A549 (cell line): Measurements from ENCODE around the gene SH3D21. TPM values are rescaled to one million over a fixed set of nuclear protein-coding genes. Genes with fewer than 3 reads are reported as not detected.

Experiments
- ATAC-seq, 2 experiments: fragments of 200-7000 bp in 1 of 2; fragments of >200 bp in 1 of 2; cut with Nextera tagmentation in 1 of 2; cut with Tn5 transposase in 1 of 2; 3 replicates each; pipeline versions ENCODE4 v1.8.0 to v1.9.1; 2018 to 2020; ENCODE audit warnings: mild to moderate bottlenecking in 1 of 2, moderate library complexity in 1 of 2
- CTCF ChIA-PET: fragments of 300-600 bp; sonication (Branson Sonifier 250); formaldehyde crosslinking; extraction: SDS; loops from one replicate; lab custom pipeline; 2021; ENCODE audit warnings: antibody characterized with exemption, inconsistent platforms; lab: Yijun Ruan, JAX
- POLR2A ChIA-PET: fragments of 350-600 bp; formaldehyde crosslinking; extraction: SDS; loops from one replicate; lab custom pipeline; 2021; ENCODE audit warnings: antibody characterized with exemption, inconsistent platforms; lab: Yijun Ruan, JAX
- DNase-seq, 2 experiments: peaks; one replicate each; pipeline versions ENCODE4 v3.0.0 to v3.0.0-alpha.2; 2011 to 2016; ENCODE audit warnings: low read depth in 1 of 2, low spot score in 1 of 2
- FAIRE-seq: peaks from 2 replicates; lab custom pipeline; 2011; peaks lifted over from hg19 to GRCh38; lab: Jason Lieb, UNC
- H3K27ac ChIP-seq, 2 experiments: fragments of >200 bp; sonication (Bioruptor Twin); formaldehyde crosslinking; 3 replicates each; pipeline ENCODE4 v1.5.1; 2016 to 2017
- H3K4me1 ChIP-seq: fragments of >200 bp; sonication (Bioruptor Twin); formaldehyde crosslinking; 3 replicates; pipeline ENCODE4 v1.6.1; 2016
- H3K4me2 ChIP-seq: fragments of >200 bp; sonication (Bioruptor Twin); formaldehyde crosslinking; 3 replicates; pipeline ENCODE4 v1.6.1; 2016
- H3K4me3 ChIP-seq: fragments of >200 bp; sonication (Bioruptor Twin); formaldehyde crosslinking; 3 replicates; pipeline ENCODE4 v1.5.1; 2016
- H3K9me3 ChIP-seq: fragments of >200 bp; sonication (Bioruptor Twin); formaldehyde crosslinking; 3 replicates; pipeline ENCODE4 v1.6.1; 2016
- CBX2 ChIP-seq: fragments of 200-600 bp; sonication (generic); IDR thresholded peaks from 2 replicates; pipeline ENCODE4 v1.6.1; 2016; ENCODE audit warnings: low read depth, mild to moderate bottlenecking, borderline replicate concordance
- CBX8 ChIP-seq: fragments of 200-600 bp; sonication (generic); IDR thresholded peaks from 2 replicates; pipeline ENCODE4 v1.6.1; 2016
- CEBPB ChIP-seq, 2 experiments: fragments of >200 bp in 1 of 2; sonication (Bioruptor Twin) in 1 of 2; formaldehyde crosslinking in 1 of 2; IDR thresholded peaks; 2 replicates each; pipeline ENCODE4 v1.6.1; 2012 to 2016
- CHD2 ChIP-seq: fragments of 150-350 bp; IDR thresholded peaks from 2 replicates; pipeline ENCODE4 v1.6.1; 2014; ENCODE audit warnings: low read length; ENCODE audit not compliant: partially characterized antibody
- CTCF ChIP-seq: fragments of >200 bp; sonication (Bioruptor Twin); formaldehyde crosslinking; IDR thresholded peaks from 3 replicates; pipeline ENCODE4 v1.5.1; 2016
- FOSB ChIP-seq: fragments of 250-450 bp; sonication (Bioruptor Pico); IDR thresholded peaks from 2 replicates; pipeline ENCODE4 v1.5.0; 2020; ENCODE audit warnings: mild to moderate bottlenecking, moderate library complexity
- FOXS1 ChIP-seq: fragments of 250-450 bp; sonication (Bioruptor Pico); IDR thresholded peaks from 2 replicates; pipeline ENCODE4 v1.5.0; 2020; ENCODE audit warnings: mild to moderate bottlenecking, moderate library complexity
- GATA3 ChIP-seq: IDR thresholded peaks from 2 replicates; pipeline ENCODE4 v1.6.1; 2012; ENCODE audit warnings: borderline replicate concordance
- HDAC2 ChIP-seq: fragments of 200-600 bp; sonication (generic); IDR thresholded peaks from 2 replicates; pipeline ENCODE4 v1.6.1; 2016
- HEYL ChIP-seq: fragments of 250-450 bp; sonication (Bioruptor Pico); IDR thresholded peaks from 2 replicates; pipeline ENCODE4 v1.8.0; 2021; ENCODE audit warnings: mild to moderate bottlenecking, moderate library complexity
- HOXB13 ChIP-seq: fragments of 250-450 bp; sonication (Bioruptor Pico); IDR thresholded peaks from 2 replicates; pipeline ENCODE4 v1.5.0; 2020; ENCODE audit warnings: low read depth, mild to moderate bottlenecking, moderate library complexity
- HOXB5 ChIP-seq: fragments of 250-450 bp; sonication (Bioruptor Pico); IDR thresholded peaks from 2 replicates; pipeline ENCODE4 v1.5.0; 2020; ENCODE audit warnings: mild to moderate bottlenecking, moderate library complexity
- JUNB ChIP-seq: fragments of >200 bp; sonication (Bioruptor Twin); formaldehyde crosslinking; IDR thresholded peaks from 2 replicates; pipeline ENCODE4 v1.6.1; 2016
- KDM1A ChIP-seq: fragments of 200-600 bp; sonication (generic); IDR thresholded peaks from 2 replicates; pipeline ENCODE4 v1.6.1; 2016; ENCODE audit warnings: low read depth, mild to moderate bottlenecking
- MYC ChIP-seq: IDR thresholded peaks from 2 replicates; pipeline ENCODE4 v1.6.1; 2012; ENCODE audit warnings: mild to moderate bottlenecking, inconsistent platforms, low read length, improper control_type of control experiment, borderline replicate concordance
- NPAS2 ChIP-seq: fragments of 250-450 bp; sonication (Bioruptor Pico); IDR thresholded peaks from 2 replicates; pipeline ENCODE4 v1.8.0; 2022; ENCODE audit warnings: mild to moderate bottlenecking, moderate library complexity, borderline replicate concordance
- PBX3 ChIP-seq: IDR thresholded peaks from 2 replicates; pipeline ENCODE4 v1.6.1; 2012
- PHF8 ChIP-seq: fragments of 200-600 bp; sonication (generic); IDR thresholded peaks from 2 replicates; pipeline ENCODE4 v1.6.1; 2016; ENCODE audit warnings: low read depth, mild to moderate bottlenecking, antibody characterized with exemption, moderate library complexity, borderline replicate concordance
- POLR2A ChIP-seq: IDR thresholded peaks from 2 replicates; pipeline ENCODE4 v1.6.1; 2012; ENCODE audit warnings: mild to moderate bottlenecking, low read length
- TFCP2L1 ChIP-seq: fragments of 250-450 bp; sonication (Bioruptor Pico); IDR thresholded peaks from 2 replicates; pipeline ENCODE4 v1.5.0; 2021; ENCODE audit warnings: mild to moderate bottlenecking
- TP53 ChIP-seq: fragments of 250-450 bp; sonication (Bioruptor Pico); IDR thresholded peaks from 2 replicates; pipeline ENCODE4 v1.5.0; 2021; ENCODE audit warnings: mild to moderate bottlenecking, moderate library complexity
- USF2 ChIP-seq: fragments of 450-650 bp; IDR thresholded peaks from 2 replicates; pipeline ENCODE4 v1.6.1; 2014; ENCODE audit warnings: antibody characterized with exemption
- WGBS: methylation state at CpG from one replicate; pipeline ENCODE4 v1.1.6; 2017; ENCODE audit errors: missing lambda C conversion rate; 5-methylcytosine and 5-hydroxymethylcytosine counted together
- polyA plus RNA-seq, 4 experiments: library from polyadenylated mRNA; depleted of rRNA in 3 of 4; stranded (reverse); fragments of >200 nt; fragmentation: RNase III in 1 of 4; extraction: RNeasy Plus Mini Kit Qiagen cat#74134 plus additional on column Dnase treatment in 1 of 4; gene quantifications; 2 replicates in 3 of 4; 3 replicates in 1 of 4; pipeline ENCODE4 v1.2.3, GENCODE V29; 2011 to 2017
- TF ChIP-seq, protein P1 (sequence below): fragments of >200 bp; sonication (Bioruptor Twin); formaldehyde crosslinking; IDR thresholded peaks from 3 replicates; pipeline ENCODE4 v1.6.1; 2016
- TF ChIP-seq, protein P2 (sequence below): IDR thresholded peaks from 2 replicates; pipeline ENCODE4 v1.6.1; 2012

The SH3D21 gene
- polyA plus RNA-seq, 2 of the 4 experiments (the other 2 are of a cell fraction): 0.41 to 1.1 TPM

DNA sequence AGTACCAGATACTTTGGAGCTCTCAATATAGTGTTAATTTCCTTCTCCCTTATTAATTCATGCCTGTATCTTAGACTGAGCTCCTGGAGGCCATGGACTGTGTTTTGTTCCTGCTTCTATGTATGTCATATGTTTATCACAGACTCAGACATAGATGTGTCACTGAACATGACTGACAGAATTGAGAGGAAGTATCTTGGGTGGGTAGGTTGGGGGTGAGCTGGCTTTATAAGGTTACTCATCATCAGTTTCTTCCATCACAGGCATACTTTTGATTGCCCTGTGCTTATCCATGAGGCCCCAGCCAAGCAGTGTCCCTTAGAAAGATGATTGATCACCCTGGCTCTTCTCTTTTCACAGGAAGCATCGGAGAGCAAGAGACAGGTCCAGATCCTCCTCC, 5.6 kb upstream of the SH3D21 start:
- CTCF ChIA-PET: interaction anchor here (0.6 to 2.6 kb wide), 16 partner anchors 9 to 201 kb away, joined by 3 to 12 read pairs (median 4); partner anchors contain the start of genes THRAP3 and TRAPPC3
- WGBS: 100% methylated on average over 1 of the region's 1 CpG
- ATAC-seq: no peak
- no peak for DNase-seq
- H3K4me3 ChIP-seq: no peak overlapping the region
- peak overlapping the region; percentile 25 to 56; a peak in 3 of 6 replicates for H3K27ac ChIP-seq
- H3K4me1 ChIP-seq: peaks cover 32% of the 10 kb centered on the region
- no peaks in the 10 kb centered on the region for H3K9me3 ChIP-seq
- no peak for FAIRE-seq
- TF ChIP-seq HEYL (CRISPR knock-in tag) (no peak), CTCF (no peak), CEBPB (IDR thresholded peaks at IDR 0.05) (no peak), HOXB5 (CRISPR knock-in tag) (no peak), NPAS2 (CRISPR knock-in tag) (no peak), KDM1A (no peak)
- peak overlapping the region; percentile 47 for H3K4me2 ChIP-seq
- POLR2A ChIA-PET: interaction anchor here (1.0 to 2.1 kb wide), 2 partner anchors 86 to 151 kb away, joined by 3 to 6 read pairs; partner anchors contain the start of gene TRAPPC3

GRCh38 chr1:36301220-36301619, 4.9 kb upstream of the SH3D21 start:
- TF ChIP-seq CBX8: no peak
- TF ChIP-seq USF2: no peak
- TF ChIP-seq PHF8: no peak
- TF ChIP-seq FOXS1: no peak
- TF ChIP-seq HDAC2: no peak
- no peak for TF ChIP-seq TP53 (CRISPR knock-in tag)
- TF ChIP-seq JUNB: no peak
- no peak for TF ChIP-seq CBX2
- TF ChIP-seq TFCP2L1: no peak
- no peak for TF ChIP-seq MYC
- TF ChIP-seq PBX3: no peak
- no peak for TF ChIP-seq CHD2
- TF ChIP-seq HOXB13 (CRISPR knock-in tag): no peak
- H3K9me3 ChIP-seq: no peaks in the 10 kb centered on the region
- H3K4me3 ChIP-seq: no peak overlapping the region
- peak overlapping the region in 1 of 2 experiments; percentile 56; a peak in 3 of 6 replicates for H3K27ac ChIP-seq
- POLR2A ChIA-PET: interaction anchor here (2.1 kb wide), 1 partner anchor 86 kb away, joined by 6 read pairs; no protein-coding TSS in a partner anchor
- CTCF ChIA-PET: interaction anchor here (0.6 to 2.6 kb wide), 9 partner anchors 9 to 134 kb away, joined by 3 to 12 read pairs (median 4); no protein-coding TSS in a partner anchor
- WGBS: 87% methylated on average over 1 of the region's 1 CpG
- H3K4me2 ChIP-seq: no peak overlapping the region
- no peak for DNase-seq
- peaks cover 39% of the 10 kb centered on the region for H3K4me1 ChIP-seq
- FAIRE-seq: no peak
- no peak for ATAC-seq

- FAIRE-seq: no peak
- TF ChIP-seq TFCP2L1 (no peak), GATA3 (no peak), FOSB (CRISPR knock-in tag) (no peak), USF2 (no peak), HOXB5 (CRISPR knock-in tag) (no peak), POLR2A (no peak), NPAS2 (CRISPR knock-in tag) (no peak)
- TF ChIP-seq, protein P1, sequence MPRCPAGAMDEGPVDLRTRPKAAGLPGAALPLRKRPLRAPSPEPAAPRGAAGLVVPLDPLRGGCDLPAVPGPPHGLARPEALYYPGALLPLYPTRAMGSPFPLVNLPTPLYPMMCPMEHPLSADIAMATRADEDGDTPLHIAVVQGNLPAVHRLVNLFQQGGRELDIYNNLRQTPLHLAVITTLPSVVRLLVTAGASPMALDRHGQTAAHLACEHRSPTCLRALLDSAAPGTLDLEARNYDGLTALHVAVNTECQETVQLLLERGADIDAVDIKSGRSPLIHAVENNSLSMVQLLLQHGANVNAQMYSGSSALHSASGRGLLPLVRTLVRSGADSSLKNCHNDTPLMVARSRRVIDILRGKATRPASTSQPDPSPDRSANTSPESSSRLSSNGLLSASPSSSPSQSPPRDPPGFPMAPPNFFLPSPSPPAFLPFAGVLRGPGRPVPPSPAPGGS: no peak
- TF ChIP-seq, protein P2, sequence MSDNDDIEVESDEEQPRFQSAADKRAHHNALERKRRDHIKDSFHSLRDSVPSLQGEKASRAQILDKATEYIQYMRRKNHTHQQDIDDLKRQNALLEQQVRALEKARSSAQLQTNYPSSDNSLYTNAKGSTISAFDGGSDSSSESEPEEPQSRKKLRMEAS: no peak
- DNase-seq: no peak
- Histone ChIP-seq H3K4me2 (no peak overlapping the region), H3K4me3 (no peak overlapping the region), H3K4me1 (peaks cover 46% of the 10 kb centered on the region), H3K27ac (no peak overlapping the region), H3K9me3 (no peaks in the 10 kb centered on the region)
- no peak for ATAC-seq
- WGBS: 79% methylated on average over 5 of the region's 5 CpGs
- CTCF ChIA-PET: interaction anchor here (1.2 to 2.3 kb wide), 3 partner anchors 18 to 154 kb away, joined by 3 to 10 read pairs (median 7); partner anchors contain the start of gene TRAPPC3
- POLR2A ChIA-PET: interaction anchor here (0.6 kb wide), 1 partner anchor 161 kb away, joined by 8 read pairs; the partner anchor contains the start of gene MRPS15
These were observed 2.9 kb upstream of the SH3D21 start for GRCh38 chr1:36303244-36303643.
